Panc1 (cell line): Measurements from ENCODE around the gene SLC44A3. TPM values are rescaled to one million over a fixed set of nuclear protein-coding genes. Genes with fewer than 3 reads are reported as not detected.

Experiments
- ATAC-seq: fragments of 200-7000 bp; cut with Tn5 transposase; 2 replicates; pipeline ENCODE4 v1.9.1; 2020; ENCODE audit warnings: mild to moderate bottlenecking, moderate library complexity
- BruUV-seq: library from RNA; stranded (reverse); fragments of 400-500 nt; replicated peaks from 2 replicates; lab custom pipeline; 2021; lab: Mats Ljungman, UMichigan
- CTCF ChIA-PET: fragments of 300-600 bp; sonication (Branson Sonifier 250); formaldehyde crosslinking; loops from one replicate; lab custom pipeline; 2022; ENCODE audit warnings: antibody characterized with exemption; lab: Charles Lee
- POLR2A ChIA-PET: fragments of 300-600 bp; sonication (Branson Sonifier 250); formaldehyde crosslinking; loops from one replicate; lab custom pipeline; 2022; ENCODE audit warnings: antibody characterized with exemption; lab: Charles Lee
- DNase-seq: peaks from one replicate; pipeline ENCODE4 v3.0.0-alpha.2; 2010; ENCODE audit warnings: low read depth, low spot score
- H3K27ac ChIP-seq: 2 replicates; pipeline ENCODE4 v1.5.1; 2011; ENCODE audit warnings: mild to moderate bottlenecking, low read length, inconsistent platforms
- H3K27me3 ChIP-seq: fragments of 200-500 bp; sonication (Bioruptor generic); 2 replicates; pipeline ENCODE4 v1.6.0; 2014; ENCODE audit warnings: low read length, inconsistent platforms; ENCODE audit not compliant: control insufficient read depth, insufficient read depth
- H3K36me3 ChIP-seq: fragments of 200-500 bp; sonication (Bioruptor generic); 2 replicates; pipeline ENCODE4 v1.5.1; 2014; ENCODE audit warnings: inconsistent platforms, mild to moderate bottlenecking, low read length, moderate library complexity; ENCODE audit not compliant: control insufficient read depth, insufficient read depth
- H3K4me1 ChIP-seq: 2 replicates; pipeline ENCODE4 v1.5.1; 2011; ENCODE audit warnings: inconsistent platforms, mild to moderate bottlenecking, low read length, moderate library complexity; ENCODE audit not compliant: control insufficient read depth, insufficient read depth
- H3K4me3 ChIP-seq, 2 experiments: 2 replicates each; pipeline ENCODE4 v1.5.1; 2011 to 2012; ENCODE audit warnings: low read depth in 2 of 2, low read length in 2 of 2, mild to moderate bottlenecking in 2 of 2, inconsistent platforms in 1 of 2, moderate library complexity in 1 of 2
- H3K9me3 ChIP-seq: fragments of 200-500 bp; sonication (Bioruptor generic); 2 replicates; pipeline ENCODE4 v1.5.1; 2014; ENCODE audit warnings: low read depth, mild to moderate bottlenecking, inconsistent platforms, low read length, moderate library complexity; ENCODE audit not compliant: control insufficient read depth, insufficient read depth
- CTCF ChIP-seq: fragments of 450-650 bp; IDR thresholded peaks from 2 replicates; pipeline ENCODE4 v1.5.1; 2017; ENCODE audit warnings: mild to moderate bottlenecking
- POLR2AphosphoS5 ChIP-seq: IDR thresholded peaks from 2 replicates; pipeline ENCODE4 v1.6.1; 2012; ENCODE audit warnings: mild to moderate bottlenecking, low read depth, low read length, moderate library complexity
- REST ChIP-seq, 2 experiments: IDR thresholded peaks; 2 replicates each; pipeline ENCODE4 v1.6.1; 2011 to 2012; ENCODE audit warnings: low read depth in 2 of 2, control low read depth in 1 of 2, low read length in 1 of 2, mild to moderate bottlenecking in 1 of 2, moderate library complexity in 1 of 2; ENCODE audit not compliant: insufficient read depth in 1 of 2
- SIN3A ChIP-seq: IDR thresholded peaks from 2 replicates; pipeline ENCODE4 v1.6.1; 2012; ENCODE audit warnings: low read depth, mild to moderate bottlenecking, low read length, moderate library complexity, borderline replicate concordance; ENCODE audit not compliant: insufficient read depth
- TCF7L2 ChIP-seq: IDR thresholded peaks from 2 replicates; pipeline ENCODE4 v1.6.1; 2011; ENCODE audit warnings: mild to moderate bottlenecking, low read depth, low read length, inconsistent platforms
- in situ Hi-C: cut with HindIII; loops from 2 replicates; pipeline ENCODE4 v1.10.0; 2016; ENCODE audit warnings: low sequenced_read_pairs, low pct_unique_long_range_greater_than_20kb
- intact Hi-C: fragments of 100-400 bp; cut with micrococcal nuclease; formaldehyde crosslinking; loops from one replicate; pipeline ENCODE4 v1.10.0; 2022; ENCODE audit not compliant: unreplicated experiment
- total RNA-seq: library from RNA; stranded (reverse); gene quantifications from one replicate; pipeline ENCODE4 v1.2.1, GENCODE V29; 2021; ENCODE audit not compliant: unreplicated experiment

The SLC44A3 gene
- total RNA-seq, 1 experiment from 2014 or later, result 1.3 TPM

GRCh38 chr1:94887106-94887505 is 66.9 kb downstream of the SLC44A3 start:
- H3K27me3 ChIP-seq, result no peaks in the 10 kb centered on the region
- no peak overlapping the region for H3K4me3 ChIP-seq
- in situ Hi-C loops, result no loop called here
- H3K4me1 ChIP-seq, result no peaks in the 10 kb centered on the region
- TF ChIP-seq REST (IDR thresholded peaks at IDR 0.05; ENCODE audit: insufficient read depth in 1 of 2, low read depth in 2 of 2, low read length in 1 of 2) (no peak), TCF7L2 (no peak), POLR2AphosphoS5 (no peak), SIN3A (no peak)
- no peak for ATAC-seq
- H3K27ac ChIP-seq, result no peak overlapping the region
- intact Hi-C loops, result no loop called here
- ChIA-PET CTCF (no interaction called here), POLR2A (no interaction called here)
- no peaks in the 10 kb centered on the region for H3K36me3 ChIP-seq
- no peaks in the 10 kb centered on the region for H3K9me3 ChIP-seq
- BruUV-seq, result no TSS peak
- DNase-seq, result no peak

- Histone ChIP-seq H3K27ac (no peak overlapping the region), H3K27me3 (no peaks in the 10 kb centered on the region), H3K4me3 (no peak overlapping the region), H3K36me3 (no peaks in the 10 kb centered on the region), H3K9me3 (no peaks in the 10 kb centered on the region), H3K4me1 (no peaks in the 10 kb centered on the region)
- no peak for DNase-seq
- BruUV-seq, result no TSS peak
- intact Hi-C loops, result no loop called here
- TF ChIP-seq TCF7L2 (no peak), POLR2AphosphoS5 (no peak), CTCF (no peak), SIN3A (no peak), REST (IDR thresholded peaks at IDR 0.05; ENCODE audit: insufficient read depth in 1 of 2, low read depth in 2 of 2, low read length in 1 of 2) (no peak)
- no peak for ATAC-seq
- CTCF ChIA-PET, result no interaction called here
- POLR2A ChIA-PET, result interaction anchor here (0.6 kb wide), 1 partner anchor 39 kb away, joined by 4 read pairs; the partner anchor contains the start of gene CNN3
- in situ Hi-C loops, result no loop called here
Observed at GRCh38 chr1:94887603-94888171, 67.5 kb downstream of the SLC44A3 start.
